H9 (cell line): ENCODE data around the gene ROBO2. TPM values are rescaled to one million over a fixed set of nuclear protein-coding genes. Genes with fewer than 3 reads are reported as not detected.

Experiments used
- DNase-seq: peaks from one replicate; pipeline ENCODE4 v3.0.0-alpha.2; 2017
- H2AFZ ChIP-seq: one replicate; pipeline ENCODE4 v1.6.1; 2013; ENCODE audit warnings: mild to moderate bottlenecking, low read length, control low read depth, moderate library complexity
- H2AK5ac ChIP-seq: 2 replicates; pipeline ENCODE4 v1.6.1; 2013; ENCODE audit warnings: low read length, control low read depth, mixed read lengths; ENCODE audit not compliant: insufficient read length
- H2BK120ac ChIP-seq: one replicate; pipeline ENCODE4 v1.6.1; 2013; ENCODE audit warnings: low read depth, mild to moderate bottlenecking, low read length, control low read depth, inconsistent platforms; ENCODE audit not compliant: poor library complexity, severe bottlenecking
- H2BK12ac ChIP-seq: 2 replicates; pipeline ENCODE4 v1.6.1; 2013; ENCODE audit warnings: low read length, control low read depth, mixed read lengths, low read depth; ENCODE audit not compliant: insufficient read length
- H2BK15ac ChIP-seq: 2 replicates; pipeline ENCODE4 v1.6.1; 2013; ENCODE audit warnings: low read depth, low read length, control low read depth
- H2BK20ac ChIP-seq: one replicate; pipeline ENCODE4 v1.6.1; 2013; ENCODE audit warnings: low read depth, mild to moderate bottlenecking, low read length, control low read depth, inconsistent platforms; ENCODE audit not compliant: poor library complexity, severe bottlenecking
- H2BK5ac ChIP-seq: 2 replicates; pipeline ENCODE4 v1.6.1; 2013; ENCODE audit warnings: low read length, control low read depth, mixed read lengths; ENCODE audit not compliant: insufficient read length
- H3K14ac ChIP-seq: 2 replicates; pipeline ENCODE4 v1.6.1; 2013; ENCODE audit warnings: low read length, control low read depth; ENCODE audit not compliant: insufficient read depth
- H3K18ac ChIP-seq: 2 replicates; pipeline ENCODE4 v1.6.1; 2013; ENCODE audit warnings: low read depth, mild to moderate bottlenecking, mixed read lengths, low read length, control low read depth; ENCODE audit not compliant: insufficient read length
- H3K23ac ChIP-seq: 2 replicates; pipeline ENCODE4 v1.6.1; 2013; ENCODE audit warnings: low read length, control low read depth, mixed read lengths, low read depth; ENCODE audit not compliant: insufficient read length
- H3K23me2 ChIP-seq: 2 replicates; pipeline ENCODE4 v1.6.1; 2013; ENCODE audit warnings: low read depth, mild to moderate bottlenecking, mixed read lengths, low read length, control low read depth; ENCODE audit not compliant: insufficient read length, poor library complexity, severe bottlenecking
- H3K27ac ChIP-seq: 2 replicates; pipeline ENCODE4 v1.5.1; 2013; ENCODE audit warnings: low read length, control low read depth, mixed read lengths, low read depth; ENCODE audit not compliant: insufficient read length
- H3K27me3 ChIP-seq: 2 replicates; pipeline ENCODE4 v1.6.1; 2013; ENCODE audit warnings: low read length, control low read depth, inconsistent platforms; ENCODE audit not compliant: insufficient read depth
- H3K4ac ChIP-seq: 2 replicates; pipeline ENCODE4 v1.6.1; 2013; ENCODE audit warnings: low read depth, mild to moderate bottlenecking, control low read depth, inconsistent platforms, low read length, moderate library complexity
- H3K4me1 ChIP-seq: 2 replicates; pipeline ENCODE4 v1.6.1; 2013; ENCODE audit warnings: low read length, control low read depth, inconsistent platforms; ENCODE audit not compliant: insufficient read depth
- H3K4me2 ChIP-seq: 2 replicates; pipeline ENCODE4 v1.6.1; 2013; ENCODE audit warnings: low read length, control low read depth, mixed read lengths; ENCODE audit not compliant: insufficient read length, insufficient read depth
- H3K56ac ChIP-seq: 2 replicates; pipeline ENCODE4 v1.6.1; 2013; ENCODE audit warnings: low read depth, mild to moderate bottlenecking, mixed read lengths, low read length, control low read depth; ENCODE audit not compliant: insufficient read length
- H3K79me1 ChIP-seq: 2 replicates; pipeline ENCODE4 v1.6.1; 2013; ENCODE audit warnings: low read depth, mild to moderate bottlenecking, moderate library complexity, low read length, control low read depth, inconsistent platforms; ENCODE audit not compliant: insufficient read depth, poor library complexity, severe bottlenecking
- H3K79me2 ChIP-seq: 2 replicates; pipeline ENCODE4 v1.6.1; 2013; ENCODE audit warnings: low read length, control low read depth, inconsistent platforms; ENCODE audit not compliant: insufficient read depth
- H3K9ac ChIP-seq: 2 replicates; pipeline ENCODE4 v1.6.1; 2013; ENCODE audit warnings: low read length, control low read depth, mixed read lengths; ENCODE audit not compliant: insufficient read length; ENCODE audit errors: extremely low read depth
- H3K9me3 ChIP-seq: one replicate; pipeline ENCODE4 v1.6.1; 2013; ENCODE audit warnings: low read depth, low read length, inconsistent platforms; ENCODE audit not compliant: control insufficient read depth
- H3T11ph ChIP-seq: one replicate; pipeline ENCODE4 v1.6.1; 2013; ENCODE audit warnings: mild to moderate bottlenecking, low read length, control low read depth, inconsistent platforms
- H4K20me1 ChIP-seq: one replicate; pipeline ENCODE4 v1.6.1; 2013; ENCODE audit not compliant: control insufficient read depth, insufficient read length, insufficient read depth
- H4K5ac ChIP-seq: 2 replicates; pipeline ENCODE4 v1.6.1; 2013; ENCODE audit warnings: low read depth, mild to moderate bottlenecking, mixed read lengths, low read length, control low read depth; ENCODE audit not compliant: insufficient read length
- H4K8ac ChIP-seq: replicated peaks from 2 replicates; pipeline ENCODE4 v1.6.1; 2013; ENCODE audit warnings: low read length, control low read depth, mixed read lengths, low read depth; ENCODE audit not compliant: insufficient read length
- H4K91ac ChIP-seq: 2 replicates; pipeline ENCODE4 v1.6.1; 2013; ENCODE audit warnings: low read depth, mild to moderate bottlenecking, moderate library complexity, mixed read lengths, low read length, control low read depth; ENCODE audit not compliant: insufficient read length
- H3K27ac Mint-ChIP-seq, 3 experiments: 2 replicates in 2 of 3; 3 replicates in 1 of 3; pipeline ENCODE4 v1.8.0; 2020 to 2021; ENCODE audit warnings: mixed read lengths in 3 of 3, mild to moderate bottlenecking in 1 of 3, moderate library complexity in 1 of 3
- H3K27me3 Mint-ChIP-seq: 2 replicates; pipeline ENCODE4 v1.8.0; 2021; ENCODE audit warnings: low read depth, mild to moderate bottlenecking, moderate library complexity, mixed read lengths
- H3K36me3 Mint-ChIP-seq, 3 experiments: 2 replicates in 2 of 3; 3 replicates in 1 of 3; pipeline ENCODE4 v1.8.0; 2020 to 2021; ENCODE audit warnings: low read depth in 3 of 3, mixed read lengths in 3 of 3; ENCODE audit not compliant: insufficient read depth in 1 of 3
- H3K4me1 Mint-ChIP-seq, 2 experiments: 2 replicates each; pipeline ENCODE4 v1.8.0; 2020; ENCODE audit warnings: mixed read lengths in 2 of 2
- H3K4me3 Mint-ChIP-seq, 2 experiments: 2 replicates in 1 of 2; 3 replicates in 1 of 2; pipeline ENCODE4 v1.8.0; 2020 to 2021; ENCODE audit warnings: mild to moderate bottlenecking in 2 of 2, mixed read lengths in 2 of 2, moderate library complexity in 1 of 2
- H3K9me3 Mint-ChIP-seq, 2 experiments: 2 replicates in 1 of 2; 3 replicates in 1 of 2; pipeline ENCODE4 v1.8.0; 2020; ENCODE audit warnings: mild to moderate bottlenecking in 2 of 2, mixed read lengths in 2 of 2, moderate library complexity in 1 of 2
- CTCF ChIP-seq: fragments of 200-600 bp; sonication (generic); conservative IDR thresholded peaks from 3 replicates; pipeline ENCODE4 v1.8.0; 2021; ENCODE audit warnings: antibody characterized with exemption, mild to moderate bottlenecking
- WGBS: extraction: QIAGEN DNeasy Blood & Tissue Kit; methylation state at CpG from one replicate; pipeline ENCODE4 v1.1.7; 2013; ENCODE audit warnings: missing lambda C conversion rate, low lambda C conversion rate, mixed read lengths; ENCODE audit not compliant: insufficient read length; ENCODE audit errors: extremely low coverage; 5-methylcytosine and 5-hydroxymethylcytosine counted together
- total RNA-seq: library from RNA; stranded (reverse); gene quantifications from 2 replicates; pipeline ENCODE4 v1.2.1, GENCODE V29; 2021

ROBO2 gene
- total RNA-seq, 1 experiment from 2014 or later: 2.3 TPM

DNA sequence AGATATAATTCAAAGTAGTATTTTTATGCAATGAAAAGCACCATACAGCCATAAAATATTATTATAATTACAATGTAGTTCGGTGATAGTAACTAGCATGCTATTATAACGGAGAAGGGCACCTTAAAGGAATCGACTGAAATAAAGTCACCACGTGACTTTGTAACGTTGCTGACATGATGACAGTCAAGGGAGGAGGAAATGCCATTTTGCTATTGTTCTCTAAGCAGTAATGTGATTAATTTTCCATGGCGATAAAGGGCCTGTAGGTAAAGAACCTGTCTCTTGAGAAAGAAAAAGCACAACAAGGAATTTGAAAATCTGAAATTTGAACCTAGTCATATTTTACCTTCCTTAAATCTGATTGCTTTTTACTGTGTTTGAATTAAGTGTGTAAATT lies 526.2 kb downstream of the ROBO2 start:
- no peak overlapping the region for H2BK5ac ChIP-seq
- Mint-ChIP-seq H3K9me3 (no peaks in the 10 kb centered on the region), H3K27me3 (no peaks in the 10 kb centered on the region), H3K4me3 (no peak overlapping the region), H3K36me3 (no peaks in the 10 kb centered on the region), H3K4me1 (peaks cover 17 to 19% of the 10 kb centered on the region in 2 experiments), H3K27ac (peak overlapping the region in 1 of 3 experiments; percentile 45; a peak in 1 of 7 replicates)
- no peak overlapping the region for H4K5ac ChIP-seq
- no peaks in the 10 kb centered on the region for H3K79me1 ChIP-seq
- H2BK20ac ChIP-seq: no peak overlapping the region
- H3T11ph ChIP-seq: no peak overlapping the region
- H2BK12ac ChIP-seq: no peak overlapping the region
- H3K27ac ChIP-seq: no peak overlapping the region
- no peak overlapping the region for H3K23ac ChIP-seq
- no peak overlapping the region for H4K91ac ChIP-seq
- no peak overlapping the region for H3K56ac ChIP-seq
- DNase-seq: no peak
- H4K8ac ChIP-seq: no peak overlapping the region
- H2BK120ac ChIP-seq: no peak overlapping the region
- H3K79me2 ChIP-seq: no peaks in the 10 kb centered on the region
- H3K23me2 ChIP-seq: no peaks in the 10 kb centered on the region
- no peak overlapping the region for H3K18ac ChIP-seq
- WGBS: no CpG with 5 or more reads among the region's 6 CpGs
- H3K9me3 ChIP-seq: no peaks in the 10 kb centered on the region
- H3K14ac ChIP-seq: no peak overlapping the region
- no peaks in the 10 kb centered on the region for H4K20me1 ChIP-seq
- no peaks in the 10 kb centered on the region for H3K27me3 ChIP-seq
- no peak overlapping the region for H2BK15ac ChIP-seq
- no peak overlapping the region for H2AFZ ChIP-seq
- H3K9ac ChIP-seq: no peak overlapping the region
- no peak overlapping the region for H3K4ac ChIP-seq
- no peak overlapping the region for H2AK5ac ChIP-seq
- no peak overlapping the region for H3K4me2 ChIP-seq
- H3K4me1 ChIP-seq: peaks cover 5% of the 10 kb centered on the region
- no peak for TF ChIP-seq CTCF
